Breast epithelium (tissue), 4 donors: ENCODE results near the gene CHST9. TPM values are rescaled to one million over a fixed set of nuclear protein-coding genes. Genes with fewer than 3 reads are reported as not detected.

Source experiments
- DNase-seq, 2 donors: peaks; one replicate each; pipeline ENCODE4 v3.0.0-alpha.2; 2019; ENCODE audit warnings: low spot score in 2 of 2
- H3K27ac ChIP-seq, 2 donors: fragments of 200-600 bp; sonication (generic) in 1 of 2; one replicate each; pipeline ENCODE4 v1.5.1; 2016 to 2019; ENCODE audit warnings: mild to moderate bottlenecking in 1 of 2
- H3K27me3 ChIP-seq, 2 donors: fragments of 200-600 bp; sonication (generic) in 1 of 2; one replicate each; pipeline versions ENCODE4 v1.5.1 to v1.6.0; 2017 to 2019; ENCODE audit warnings: control low read depth in 1 of 2, mild to moderate bottlenecking in 1 of 2
- H3K36me3 ChIP-seq: fragments of 200-600 bp; one replicate; pipeline ENCODE4 v1.5.1; 2019
- H3K4me1 ChIP-seq, 2 donors: fragments of 200-600 bp; sonication (generic); one replicate each; pipeline ENCODE4 v1.5.1; 2016 to 2019; ENCODE audit warnings: control low read depth in 1 of 2
- H3K4me3 ChIP-seq, 3 donors: fragments of 200-600 bp; sonication (generic); 1 replicate in 2 of 3; 2 replicates in 1 of 3; pipeline ENCODE4 v1.5.1; 2016 to 2019; ENCODE audit warnings: mild to moderate bottlenecking in 3 of 3, moderate library complexity in 2 of 3
- H3K9me3 ChIP-seq, 2 donors: fragments of 200-600 bp; sonication (generic) in 1 of 2; one replicate each; pipeline ENCODE4 v1.5.1; 2016 to 2019; ENCODE audit warnings: control low read depth in 1 of 2
- CTCF ChIP-seq, 3 donors: fragments of 450-650 bp; IDR thresholded peaks; one replicate each; pipeline ENCODE4 v1.5.1; 2016 to 2017; ENCODE audit warnings: antibody characterized with exemption in 3 of 3, mild to moderate bottlenecking in 3 of 3, moderate library complexity in 3 of 3
- POLR2A ChIP-seq: fragments of 450-650 bp; IDR thresholded peaks from one replicate; pipeline ENCODE4 v1.6.1; 2016; ENCODE audit warnings: antibody characterized with exemption, mild to moderate bottlenecking, moderate library complexity
- POLR2AphosphoS5 ChIP-seq, 3 donors: sonication (generic); formaldehyde crosslinking; IDR thresholded peaks; one replicate each; pipeline ENCODE4 v1.6.1; 2017; ENCODE audit warnings: antibody characterized with exemption in 3 of 3
- intact Hi-C: fragments of 100-400 bp; cut with DNase I; formaldehyde crosslinking; loops from one replicate; pipeline ENCODE4 v1.15.1; 2023; ENCODE audit warnings: low total_unique reads
- total RNA-seq, 3 donors: library from RNA; depleted of rRNA; stranded (reverse); fragments of >200 nt; gene quantifications; one replicate each; pipeline ENCODE4 v1.1.0, GENCODE V29; 2016

The CHST9 gene
- total RNA-seq, 3 donors from 2014 or later, result 1.6 to 8.5 TPM; not detected in 1

- DNase-seq, result no peak
- Histone ChIP-seq H3K4me3 (peak overlapping the region in 1 of 3 donors; percentile 35), H3K27ac (peak overlapping the region; percentile 62 to 78), H3K4me1 (no peaks in the 10 kb centered on the region), H3K9me3 (no peaks in the 10 kb centered on the region), H3K27me3 (no peaks in the 10 kb centered on the region), H3K36me3 (no peaks in the 10 kb centered on the region)
- TF ChIP-seq POLR2AphosphoS5 (IDR thresholded peaks at IDR 0.05), result no peak
- TF ChIP-seq POLR2A, result no peak
- TF ChIP-seq CTCF (IDR thresholded peaks at IDR 0.05), result no peak
- intact Hi-C loops, result no loop called here
Observed at GRCh38 chr18:27225947-27226481, 40.9 kb upstream of the CHST9 start.

DNA sequence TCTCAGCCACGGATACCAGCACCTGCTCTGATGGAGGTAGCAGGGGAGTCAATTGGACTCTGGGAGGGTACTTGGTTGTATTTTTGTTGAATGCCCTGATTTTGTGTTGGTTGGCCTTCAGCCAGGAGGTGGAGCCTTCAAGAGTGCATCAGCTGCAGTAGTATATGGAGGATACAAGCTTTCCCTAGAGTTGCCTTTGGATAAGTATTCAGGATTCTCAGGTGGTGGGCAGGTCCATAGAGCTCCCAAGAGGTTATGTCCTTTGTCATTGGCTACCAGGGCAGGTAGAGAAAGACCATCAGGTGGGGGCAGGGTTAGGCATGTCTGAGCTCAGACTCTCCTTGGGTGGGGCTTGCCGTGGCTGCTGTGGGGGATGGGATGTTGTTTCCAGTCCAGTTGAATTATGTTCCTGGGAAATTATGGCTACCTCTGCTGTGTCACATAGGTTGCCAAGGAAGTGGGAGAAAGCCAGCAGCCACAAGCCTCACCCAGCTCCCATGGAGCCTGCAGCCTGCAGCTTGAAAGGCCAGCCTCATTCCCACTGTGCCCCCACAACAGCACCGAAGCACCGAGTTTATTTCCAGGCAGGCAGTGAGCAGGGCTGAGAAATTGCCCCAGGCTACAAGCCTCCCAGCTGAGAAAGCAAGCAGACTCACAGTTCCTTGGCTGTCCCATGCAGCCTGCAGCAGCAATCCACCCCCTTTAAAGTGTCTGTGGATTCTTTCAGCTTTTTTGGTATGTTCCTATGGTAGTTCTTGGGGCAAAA, 38.6 kb upstream of the CHST9 start:
- Histone ChIP-seq H3K36me3 (no peaks in the 10 kb centered on the region), H3K4me3 (peak overlapping the region in 1 of 3 donors; percentile 15), H3K27me3 (no peaks in the 10 kb centered on the region), H3K27ac (peak overlapping the region; percentile 55 to 62), H3K4me1 (no peaks in the 10 kb centered on the region), H3K9me3 (no peaks in the 10 kb centered on the region)
- intact Hi-C loops, result no loop called here
- TF ChIP-seq POLR2A (no peak), POLR2AphosphoS5 (IDR thresholded peaks at IDR 0.05) (no peak), CTCF (IDR thresholded peaks at IDR 0.05) (no peak)
- DNase-seq, result peak in 1 of 2 donors; percentile 38

- peak overlapping the region; percentile 24 to 48 for H3K27ac ChIP-seq
- H3K4me3 ChIP-seq, result no peak overlapping the region
- H3K9me3 ChIP-seq, result no peaks in the 10 kb centered on the region
- TF ChIP-seq CTCF (IDR thresholded peaks at IDR 0.05), result no peak
- no peak for TF ChIP-seq POLR2A
- no peak for TF ChIP-seq POLR2AphosphoS5 (IDR thresholded peaks at IDR 0.05)
- DNase-seq, result no peak
- no peaks in the 10 kb centered on the region for H3K36me3 ChIP-seq
- intact Hi-C loops, result no loop called here
- no peaks in the 10 kb centered on the region for H3K4me1 ChIP-seq
- no peaks in the 10 kb centered on the region for H3K27me3 ChIP-seq
Observed at GRCh38 chr18:27214831-27215230, 29.7 kb upstream of the CHST9 start.

GRCh38 chr18:27213123-27213717, 28.1 kb upstream of the CHST9 start:
- Histone ChIP-seq H3K27ac (no peak overlapping the region), H3K4me3 (no peak overlapping the region), H3K9me3 (no peaks in the 10 kb centered on the region), H3K36me3 (no peaks in the 10 kb centered on the region), H3K4me1 (no peaks in the 10 kb centered on the region), H3K27me3 (no peaks in the 10 kb centered on the region)
- intact Hi-C loops, result no loop called here
- no peak for TF ChIP-seq POLR2A
- no peak for TF ChIP-seq POLR2AphosphoS5 (IDR thresholded peaks at IDR 0.05)
- TF ChIP-seq CTCF (IDR thresholded peaks at IDR 0.05), result no peak
- no peak for DNase-seq

- Histone ChIP-seq H3K9me3 (no peaks in the 10 kb centered on the region), H3K27ac (no peak overlapping the region), H3K4me1 (no peaks in the 10 kb centered on the region), H3K36me3 (no peaks in the 10 kb centered on the region), H3K27me3 (no peaks in the 10 kb centered on the region), H3K4me3 (no peak overlapping the region)
- intact Hi-C loops, result no loop called here
- TF ChIP-seq CTCF (IDR thresholded peaks at IDR 0.05) (no peak), POLR2AphosphoS5 (IDR thresholded peaks at IDR 0.05) (no peak), POLR2A (no peak)
- no peak for DNase-seq
Observed at GRCh38 chr18:27211569-27211968, 26.5 kb upstream of the CHST9 start.
